ENCODE results near the gene GSPT1.
"Not testable (repeated sequence)": the region's sequence is repeated elsewhere in the genome, so short reads cannot be mapped to it uniquely, and the experiment has no call there.

GSPT1 gene

GRCh38 chr16:11833951-11834695, 81.6 kb downstream of the GSPT1 start:
- Histone ChIP-seq H3K9me3 (no peaks in the 10 kb centered on the region), H3K36me3 (replicated peaks) (peaks cover 38% of the 10 kb centered on the region), H3K4me3 (no peak overlapping the region), H3K27me3 (ENCODE audit: low read depth) (no peaks in the 10 kb centered on the region), H3K4me1 (no peaks in the 10 kb centered on the region)
- DNase-seq (ENCODE audit: low spot score in 2 of 2) = no peak
- in situ Hi-C loops (cut with MboI; ENCODE audit: low sequenced_read_pairs) = no loop called here

GRCh38 chr16:11828696-11829095, 87.1 kb downstream of the GSPT1 start:
- H3K36me3 ChIP-seq (replicated peaks) = no peaks in the 10 kb centered on the region
- no peaks in the 10 kb centered on the region for H3K9me3 ChIP-seq
- peaks cover 7% of the 10 kb centered on the region; the same call in 1 of the 2 replicates for H3K4me1 ChIP-seq
- H3K4me3 ChIP-seq = no peak overlapping the region
- in situ Hi-C loops (cut with MboI; ENCODE audit: low sequenced_read_pairs) = no loop called here
- H3K27me3 ChIP-seq (ENCODE audit: low read depth) = no peaks in the 10 kb centered on the region
- DNase-seq (ENCODE audit: low spot score in 2 of 2) = no peak

- in situ Hi-C loops (cut with MboI; ENCODE audit: low sequenced_read_pairs); DNase-seq (ENCODE audit: low spot score in 2 of 2); H3K27me3 ChIP-seq (ENCODE audit: low read depth); H3K9me3 ChIP-seq; H3K36me3 ChIP-seq (replicated peaks); H3K4me3 ChIP-seq; H3K4me1 ChIP-seq: not testable (repeated sequence)
Measured at GRCh38 chr16:11825520-11826165, 90.1 kb downstream of the GSPT1 start.

GRCh38 chr16:11824362-11824761, 91.4 kb downstream of the GSPT1 start:
- Histone ChIP-seq H3K4me1 (peaks cover 10% of the 10 kb centered on the region), H3K9me3 (no peaks in the 10 kb centered on the region), H3K27me3 (ENCODE audit: low read depth) (no peaks in the 10 kb centered on the region), H3K4me3 (no peak overlapping the region), H3K36me3 (replicated peaks) (no peaks in the 10 kb centered on the region)
- in situ Hi-C loops (cut with MboI; ENCODE audit: low sequenced_read_pairs) = loop anchor here (25.0 kb wide), 2 partner anchors 287 to 412 kb away; a partner anchor contains a TSS
- peak; percentile 38 to 43 for DNase-seq (ENCODE audit: low spot score in 2 of 2)

- DNase-seq (ENCODE audit: low spot score in 2 of 2); H3K4me3 ChIP-seq; H3K4me1 ChIP-seq; H3K27me3 ChIP-seq (ENCODE audit: low read depth); H3K36me3 ChIP-seq (replicated peaks); H3K9me3 ChIP-seq: not testable (repeated sequence)
- in situ Hi-C loops (cut with MboI; ENCODE audit: low sequenced_read_pairs) = loop anchor here (25.0 kb wide), 2 partner anchors 286 to 411 kb away; a partner anchor contains a TSS
Measured at GRCh38 chr16:11823645-11824044, 92.1 kb downstream of the GSPT1 start.

- no peaks in the 10 kb centered on the region for H3K27me3 ChIP-seq (ENCODE audit: low read depth)
- in situ Hi-C loops (cut with MboI; ENCODE audit: low sequenced_read_pairs) = loop anchor here (25.0 kb wide), 2 partner anchors 282 to 407 kb away; a partner anchor contains a TSS
- H3K36me3 ChIP-seq (replicated peaks) = no peaks in the 10 kb centered on the region
- no peak overlapping the region for H3K4me3 ChIP-seq
- DNase-seq (ENCODE audit: low spot score in 2 of 2) = no peak
- H3K9me3 ChIP-seq = no peaks in the 10 kb centered on the region
- H3K4me1 ChIP-seq = peaks cover 9% of the 10 kb centered on the region
Measured at GRCh38 chr16:11819798-11820197, 96.0 kb downstream of the GSPT1 start.

GRCh38 chr16:11818970-11819369, 96.8 kb downstream of the GSPT1 start:
- in situ Hi-C loops (cut with MboI; ENCODE audit: low sequenced_read_pairs) = loop anchor here (25.0 kb wide), 2 partner anchors 282 to 407 kb away; a partner anchor contains a TSS
- not testable (repeated sequence) for H3K36me3 ChIP-seq (replicated peaks); H3K4me3 ChIP-seq; H3K27me3 ChIP-seq (ENCODE audit: low read depth); H3K4me1 ChIP-seq; H3K9me3 ChIP-seq; DNase-seq (ENCODE audit: low spot score in 2 of 2)
